Lower lobe of right lung (tissue), 2 donors: ENCODE results near the gene SHMT2. TPM values are rescaled to one million over a fixed set of nuclear protein-coding genes. Genes with fewer than 3 reads are reported as not detected.
"Not testable (repeated sequence)": the region's sequence is repeated elsewhere in the genome, so short reads cannot be mapped to it uniquely, and the experiment has no call there.

Source experiments
- ATAC-seq, 2 donors: fragments of 200-7000 bp; cut with Tn5 transposase; one replicate each; pipeline ENCODE4 v1.9.1; 2020 to 2022; ENCODE audit warnings: mild to moderate bottlenecking in 2 of 2, moderate library complexity in 2 of 2
- DNase-seq: peaks from one replicate; pipeline ENCODE4 v3.0.0-alpha.2; 2020
- H3K27ac ChIP-seq: fragments of 200-600 bp; one replicate; pipeline ENCODE4 v1.8.0; 2022
- H3K27me3 ChIP-seq: fragments of 200-600 bp; one replicate; pipeline ENCODE4 v1.8.0; 2022; ENCODE audit warnings: low read depth
- H3K36me3 ChIP-seq: fragments of 200-600 bp; one replicate; pipeline ENCODE4 v1.8.0; 2022; ENCODE audit warnings: mild to moderate bottlenecking
- H3K4me1 ChIP-seq: fragments of 200-600 bp; one replicate; pipeline ENCODE4 v1.8.0; 2022
- H3K4me3 ChIP-seq: fragments of 200-600 bp; one replicate; pipeline ENCODE4 v1.8.0; 2022; ENCODE audit warnings: mild to moderate bottlenecking
- H3K9me3 ChIP-seq: fragments of 200-600 bp; one replicate; pipeline ENCODE4 v1.8.0; 2022
- intact Hi-C: fragments of 100-400 bp; cut with DNase I; formaldehyde crosslinking; loops from one replicate; pipeline ENCODE4 v1.11.0; 2022
- total RNA-seq: library from RNA; stranded (reverse); fragmentation: NEBNext Ultra II Directional; extraction: Animal tissue kit (Norgen Biotek cat#: 25700); gene quantifications from one replicate; pipeline ENCODE4 v1.2.1, GENCODE V29; 2021
- TF ChIP-seq, protein P1 (sequence below): fragments of 200-600 bp; IDR thresholded peaks from one replicate; pipeline ENCODE4 v1.8.0; 2022; ENCODE audit warnings: antibody characterized with exemption, mild to moderate bottlenecking
- donor health status: DM: no; HTN: yes; CAD: no; lungs with severe emphysema.

Gene SHMT2
- total RNA-seq, 1 donor from 2014 or later = 66.6 TPM

- no peak for ATAC-seq
- Histone ChIP-seq H3K4me1 (no peaks in the 10 kb centered on the region), H3K4me3 (no peak overlapping the region), H3K27me3 (no peaks in the 10 kb centered on the region), H3K27ac (no peak overlapping the region), H3K36me3 (peaks cover 86% of the 10 kb centered on the region), H3K9me3 (no peaks in the 10 kb centered on the region)
- intact Hi-C loops = no loop called here
- TF ChIP-seq, protein P1, sequence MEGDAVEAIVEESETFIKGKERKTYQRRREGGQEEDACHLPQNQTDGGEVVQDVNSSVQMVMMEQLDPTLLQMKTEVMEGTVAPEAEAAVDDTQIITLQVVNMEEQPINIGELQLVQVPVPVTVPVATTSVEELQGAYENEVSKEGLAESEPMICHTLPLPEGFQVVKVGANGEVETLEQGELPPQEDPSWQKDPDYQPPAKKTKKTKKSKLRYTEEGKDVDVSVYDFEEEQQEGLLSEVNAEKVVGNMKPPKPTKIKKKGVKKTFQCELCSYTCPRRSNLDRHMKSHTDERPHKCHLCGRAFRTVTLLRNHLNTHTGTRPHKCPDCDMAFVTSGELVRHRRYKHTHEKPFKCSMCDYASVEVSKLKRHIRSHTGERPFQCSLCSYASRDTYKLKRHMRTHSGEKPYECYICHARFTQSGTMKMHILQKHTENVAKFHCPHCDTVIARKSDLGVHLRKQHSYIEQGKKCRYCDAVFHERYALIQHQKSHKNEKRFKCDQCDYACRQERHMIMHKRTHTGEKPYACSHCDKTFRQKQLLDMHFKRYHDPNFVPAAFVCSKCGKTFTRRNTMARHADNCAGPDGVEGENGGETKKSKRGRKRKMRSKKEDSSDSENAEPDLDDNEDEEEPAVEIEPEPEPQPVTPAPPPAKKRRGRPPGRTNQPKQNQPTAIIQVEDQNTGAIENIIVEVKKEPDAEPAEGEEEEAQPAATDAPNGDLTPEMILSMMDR = no peak
- no peak for DNase-seq
These were observed 44.0 kb downstream of the SHMT2 start for GRCh38 chr12:57273516-57273915.

- H3K36me3 ChIP-seq = peaks cover 86% of the 10 kb centered on the region
These were observed 46.7 kb downstream of the SHMT2 start for GRCh38 chr12:57276233-57276632.

GRCh38 chr12:57276935-57277563 lies 47.5 kb downstream of the SHMT2 start:
- DNase-seq (no peak), ATAC-seq (no peak)
- H3K36me3 ChIP-seq = peaks cover 86% of the 10 kb centered on the region
- TF ChIP-seq, protein P1 = no peak
- H3K4me1 ChIP-seq = peaks cover 5% of the 10 kb centered on the region
- H3K27me3 ChIP-seq = no peaks in the 10 kb centered on the region
- intact Hi-C loops = no loop called here
- no peak overlapping the region for H3K4me3 ChIP-seq
- no peaks in the 10 kb centered on the region for H3K9me3 ChIP-seq
- H3K27ac ChIP-seq = no peak overlapping the region

More at GRCh38 chr12:57276233-57276632, 46.7 kb downstream of the SHMT2 start:
- H3K27ac ChIP-seq, H3K4me1 ChIP-seq, ATAC-seq, H3K4me3 ChIP-seq, intact Hi-C loops, DNase-seq, H3K9me3 ChIP-seq, H3K27me3 ChIP-seq: not testable (repeated sequence)

DNA sequence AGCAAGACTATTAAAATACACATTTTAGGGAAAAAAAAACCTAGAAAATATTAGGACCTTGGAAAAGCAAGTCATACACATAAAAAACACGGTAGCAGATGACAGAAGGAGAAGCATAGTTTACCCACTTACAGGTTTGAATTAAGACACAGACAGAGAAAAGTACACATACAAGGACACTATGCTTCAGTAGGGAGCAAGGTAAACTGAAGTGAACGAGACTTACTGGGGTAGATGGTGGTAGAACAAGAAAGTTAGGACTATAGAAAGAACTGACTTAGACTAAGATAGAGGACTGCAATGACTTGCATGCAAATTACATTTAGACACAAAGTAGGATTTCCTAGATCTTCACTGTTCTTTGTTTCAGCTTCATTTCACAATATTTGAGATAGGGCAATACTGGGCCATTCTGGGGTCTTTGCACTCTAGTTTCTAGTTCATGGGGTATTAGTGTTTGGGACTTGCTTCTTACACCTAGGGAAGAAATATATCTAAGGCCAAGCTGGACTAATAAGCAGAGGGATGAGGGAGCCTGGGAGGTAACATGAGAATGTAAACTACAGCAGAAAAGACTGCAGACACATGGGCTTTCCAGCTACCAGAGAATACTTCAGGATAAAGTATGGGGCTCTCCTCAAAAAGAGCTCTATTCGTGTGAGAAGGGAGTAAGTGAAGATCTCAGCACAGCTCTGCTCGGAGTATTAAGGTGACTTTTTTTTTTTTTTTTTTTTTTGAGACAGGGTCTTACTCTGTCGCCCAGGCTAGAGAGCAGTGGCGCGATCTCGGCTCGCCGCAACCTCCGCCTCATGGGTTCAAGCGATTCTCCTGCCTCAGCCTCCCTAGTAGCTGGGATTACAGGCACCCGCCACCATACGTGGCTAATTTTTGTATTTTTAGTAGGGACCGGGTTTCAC lies 49.2 kb downstream of the SHMT2 start:
- H3K4me1 ChIP-seq = peaks cover 5% of the 10 kb centered on the region
- H3K27me3 ChIP-seq = no peaks in the 10 kb centered on the region
- TF ChIP-seq, protein P1 = no peak
- H3K27ac ChIP-seq = no peak overlapping the region
- intact Hi-C loops = no loop called here
- H3K9me3 ChIP-seq = no peaks in the 10 kb centered on the region
- peaks cover 88% of the 10 kb centered on the region for H3K36me3 ChIP-seq
- ATAC-seq (no peak), DNase-seq (no peak)
- no peak overlapping the region for H3K4me3 ChIP-seq

DNA sequence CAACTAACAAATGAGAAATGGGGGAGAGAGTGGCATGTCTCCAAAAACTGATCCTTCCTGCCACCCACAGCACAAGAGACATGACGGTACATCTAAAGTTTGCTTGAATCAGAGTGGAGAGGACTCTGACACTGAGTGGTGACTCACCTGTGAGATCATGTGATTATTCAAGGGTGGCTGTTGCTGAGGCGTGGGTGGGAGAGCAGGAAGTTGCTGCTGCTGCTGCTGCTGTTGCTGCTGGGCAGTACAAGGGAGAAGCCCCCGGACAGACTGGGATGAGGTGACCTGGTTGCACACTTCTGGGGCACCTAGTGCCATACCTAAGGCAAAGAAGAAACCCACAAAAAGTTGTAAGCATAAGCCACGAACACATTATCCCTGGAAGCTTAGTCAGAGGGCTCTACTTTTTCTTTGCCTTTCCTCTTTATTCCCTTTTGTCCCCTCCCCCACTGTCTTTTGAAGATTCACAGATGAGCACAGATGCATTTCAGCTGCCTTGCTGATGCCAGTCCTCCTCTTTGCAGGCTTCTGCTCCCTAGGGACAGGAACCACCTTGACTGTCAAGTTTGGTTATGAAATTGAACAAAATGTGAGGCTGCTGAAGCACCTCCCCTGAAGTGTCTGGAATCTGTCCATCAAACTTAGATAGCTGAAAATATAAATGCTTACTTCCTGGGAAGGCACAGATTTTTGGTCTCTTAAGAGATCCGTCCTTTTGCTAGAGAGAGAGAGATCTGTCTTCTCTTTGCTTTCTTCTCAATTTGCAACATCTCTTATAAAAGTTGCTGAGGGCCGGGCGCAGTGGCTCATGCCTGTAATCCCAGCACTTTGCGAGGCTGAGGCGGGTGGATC lies 50.9 kb downstream of the SHMT2 start:
- peaks cover 5% of the 10 kb centered on the region for H3K4me1 ChIP-seq
- no peak overlapping the region for H3K27ac ChIP-seq
- H3K27me3 ChIP-seq = no peaks in the 10 kb centered on the region
- ATAC-seq (peak; percentile 81 to 88), DNase-seq (no peak)
- peaks cover 92% of the 10 kb centered on the region for H3K36me3 ChIP-seq
- no peak overlapping the region for H3K4me3 ChIP-seq
- TF ChIP-seq, protein P1 = no peak
- intact Hi-C loops = no loop called here
- H3K9me3 ChIP-seq = no peaks in the 10 kb centered on the region

DNA sequence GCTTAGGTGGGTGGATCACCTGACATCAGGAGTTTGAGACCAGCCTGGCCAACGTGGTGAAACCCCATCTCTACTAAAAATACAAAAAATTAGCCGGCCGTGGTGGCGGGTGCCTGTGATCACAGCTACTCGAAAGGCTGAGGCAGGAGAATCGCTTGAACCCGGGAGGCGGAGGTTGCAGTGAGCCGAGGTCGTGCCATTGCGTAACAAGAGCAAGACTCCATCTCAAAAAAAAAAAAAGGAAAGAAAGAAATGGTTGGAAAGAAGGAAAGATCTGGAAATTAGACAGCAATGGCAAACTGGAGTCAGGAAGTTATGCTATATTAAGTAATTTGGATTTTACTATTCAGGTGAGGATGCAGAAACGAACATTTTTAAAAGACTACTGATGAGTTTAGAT lies 52.6 kb downstream of the SHMT2 start:
- H3K27ac ChIP-seq, H3K9me3 ChIP-seq, H3K4me3 ChIP-seq, ATAC-seq, H3K4me1 ChIP-seq, intact Hi-C loops, DNase-seq, H3K27me3 ChIP-seq: not testable (repeated sequence)
- H3K36me3 ChIP-seq = peaks cover 85% of the 10 kb centered on the region
